Ishikawa (cell line): ENCODE measurements around the gene SLC35E1.

Experiments
- CEBPB ChIP-seq: IDR thresholded peaks from 2 replicates; pipeline ENCODE4 v1.6.1; 2012
- CREB1 ChIP-seq: IDR thresholded peaks from 2 replicates; pipeline ENCODE4 v1.6.1; 2012; ENCODE audit warnings: low read depth
- EGR1 ChIP-seq: IDR thresholded peaks from 2 replicates; pipeline ENCODE4 v1.6.1; 2012
- EP300 ChIP-seq: IDR thresholded peaks from 2 replicates; pipeline ENCODE4 v1.6.1; 2012; ENCODE audit warnings: borderline replicate concordance
- NFIC ChIP-seq: IDR thresholded peaks from 2 replicates; pipeline ENCODE4 v1.6.1; 2012
- TAF1 ChIP-seq: IDR thresholded peaks from 2 replicates; pipeline ENCODE4 v1.6.1; 2012; ENCODE audit warnings: low read depth, mild to moderate bottlenecking
- TCF12 ChIP-seq: IDR thresholded peaks from 2 replicates; pipeline ENCODE4 v1.6.1; 2012; ENCODE audit warnings: low read depth
- YY1 ChIP-seq: IDR thresholded peaks from 2 replicates; pipeline ENCODE4 v1.6.1; 2012; ENCODE audit warnings: low read depth
- ZBTB7A ChIP-seq: IDR thresholded peaks from 2 replicates; pipeline ENCODE4 v1.6.1; 2012; ENCODE audit warnings: low read depth
- TF ChIP-seq, protein P1 (sequence below): IDR thresholded peaks from 2 replicates; pipeline ENCODE4 v1.6.1; 2012; ENCODE audit warnings: low read depth, mild to moderate bottlenecking
- TF ChIP-seq, protein P2 (sequence below): IDR thresholded peaks from 2 replicates; pipeline ENCODE4 v1.6.1; 2012

DNA sequence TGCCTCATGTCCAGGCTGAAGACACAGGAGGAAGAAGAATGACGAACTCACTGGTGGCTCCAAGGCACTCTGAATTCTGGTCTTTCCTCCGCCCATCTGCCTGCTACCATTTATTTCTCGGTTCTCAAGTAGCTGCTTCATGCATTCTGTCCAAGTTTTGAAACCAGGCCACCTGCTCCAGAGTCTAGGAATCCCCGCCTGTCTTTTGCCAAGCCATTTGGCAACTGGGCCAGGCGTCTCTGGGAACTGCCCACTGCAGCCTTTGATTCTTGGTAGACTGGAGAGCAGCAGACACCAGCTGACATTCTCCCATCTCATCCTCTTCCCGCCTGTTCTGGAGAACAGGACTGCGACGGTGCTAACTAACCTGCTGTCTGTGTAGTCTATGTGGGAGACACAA is 10.8 kb downstream of the SLC35E1 start:
- TF ChIP-seq, protein P1, sequence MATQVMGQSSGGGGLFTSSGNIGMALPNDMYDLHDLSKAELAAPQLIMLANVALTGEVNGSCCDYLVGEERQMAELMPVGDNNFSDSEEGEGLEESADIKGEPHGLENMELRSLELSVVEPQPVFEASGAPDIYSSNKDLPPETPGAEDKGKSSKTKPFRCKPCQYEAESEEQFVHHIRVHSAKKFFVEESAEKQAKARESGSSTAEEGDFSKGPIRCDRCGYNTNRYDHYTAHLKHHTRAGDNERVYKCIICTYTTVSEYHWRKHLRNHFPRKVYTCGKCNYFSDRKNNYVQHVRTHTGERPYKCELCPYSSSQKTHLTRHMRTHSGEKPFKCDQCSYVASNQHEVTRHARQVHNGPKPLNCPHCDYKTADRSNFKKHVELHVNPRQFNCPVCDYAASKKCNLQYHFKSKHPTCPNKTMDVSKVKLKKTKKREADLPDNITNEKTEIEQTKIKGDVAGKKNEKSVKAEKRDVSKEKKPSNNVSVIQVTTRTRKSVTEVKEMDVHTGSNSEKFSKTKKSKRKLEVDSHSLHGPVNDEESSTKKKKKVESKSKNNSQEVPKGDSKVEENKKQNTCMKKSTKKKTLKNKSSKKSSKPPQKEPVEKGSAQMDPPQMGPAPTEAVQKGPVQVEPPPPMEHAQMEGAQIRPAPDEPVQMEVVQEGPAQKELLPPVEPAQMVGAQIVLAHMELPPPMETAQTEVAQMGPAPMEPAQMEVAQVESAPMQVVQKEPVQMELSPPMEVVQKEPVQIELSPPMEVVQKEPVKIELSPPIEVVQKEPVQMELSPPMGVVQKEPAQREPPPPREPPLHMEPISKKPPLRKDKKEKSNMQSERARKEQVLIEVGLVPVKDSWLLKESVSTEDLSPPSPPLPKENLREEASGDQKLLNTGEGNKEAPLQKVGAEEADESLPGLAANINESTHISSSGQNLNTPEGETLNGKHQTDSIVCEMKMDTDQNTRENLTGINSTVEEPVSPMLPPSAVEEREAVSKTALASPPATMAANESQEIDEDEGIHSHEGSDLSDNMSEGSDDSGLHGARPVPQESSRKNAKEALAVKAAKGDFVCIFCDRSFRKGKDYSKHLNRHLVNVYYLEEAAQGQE, result no peak
- TF ChIP-seq EGR1 (no peak), CREB1 (no peak), ZBTB7A (no peak), TCF12 (no peak), TAF1 (no peak), YY1 (no peak), EP300 (no peak), NFIC (no peak), CEBPB (no peak)
- TF ChIP-seq, protein P2, sequence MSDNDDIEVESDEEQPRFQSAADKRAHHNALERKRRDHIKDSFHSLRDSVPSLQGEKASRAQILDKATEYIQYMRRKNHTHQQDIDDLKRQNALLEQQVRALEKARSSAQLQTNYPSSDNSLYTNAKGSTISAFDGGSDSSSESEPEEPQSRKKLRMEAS, result no peak
